GM19035 (cell line): ENCODE results near the gene ARHGEF6.

Experiments
- ATAC-seq: cut with Tn5 transposase; IDR thresholded peaks from one replicate; pipeline ENCODE4 v1.9.1; 2021; ENCODE audit not compliant: unreplicated experiment

The ARHGEF6 gene

GRCh38 chrX:136650811-136651210 is 129.9 kb downstream of the ARHGEF6 start:
- no peak for ATAC-seq

DNA sequence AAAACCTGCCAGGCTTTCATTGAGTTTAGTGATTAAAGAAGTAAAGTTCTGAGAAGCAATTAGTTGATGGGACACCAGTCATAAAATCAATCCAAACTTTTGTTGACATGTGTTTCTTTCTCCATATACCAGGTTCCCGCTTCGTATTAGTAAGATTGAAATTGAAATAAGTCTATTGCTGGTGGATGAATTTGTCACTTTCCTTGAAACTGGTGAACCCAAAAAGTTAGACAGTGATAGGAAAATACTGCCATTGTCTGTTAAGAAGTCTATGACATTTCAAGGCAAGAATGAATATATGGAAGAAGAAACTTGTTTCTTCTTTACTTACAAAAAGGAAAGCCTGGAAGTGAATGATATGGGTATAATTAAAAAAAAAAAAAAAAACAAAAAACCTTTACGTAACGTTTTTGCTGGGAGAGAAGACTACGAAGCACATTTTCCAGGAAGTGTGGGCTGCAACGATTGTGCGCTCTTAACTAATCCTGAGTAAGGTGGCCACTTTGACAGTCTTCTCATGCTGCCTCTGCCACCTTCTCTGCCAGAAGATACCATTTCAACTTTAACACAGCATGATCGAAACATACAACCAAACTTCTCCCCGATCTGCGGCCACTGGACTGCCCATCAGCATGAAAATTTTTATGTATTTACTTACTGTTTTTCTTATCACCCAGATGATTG is 132.9 kb downstream of the ARHGEF6 start, which contains the start of gene CD40LG:
TSS of gene CD40LG (plus strand) at position 482 of the 684 bp plus-strand sequence. CDS start at position 573, 91 bp downstream.
- ATAC-seq: no peak

GRCh38 chrX:136646602-136647239 is 134.0 kb downstream of the ARHGEF6 start:
- no peak for ATAC-seq

DNA sequence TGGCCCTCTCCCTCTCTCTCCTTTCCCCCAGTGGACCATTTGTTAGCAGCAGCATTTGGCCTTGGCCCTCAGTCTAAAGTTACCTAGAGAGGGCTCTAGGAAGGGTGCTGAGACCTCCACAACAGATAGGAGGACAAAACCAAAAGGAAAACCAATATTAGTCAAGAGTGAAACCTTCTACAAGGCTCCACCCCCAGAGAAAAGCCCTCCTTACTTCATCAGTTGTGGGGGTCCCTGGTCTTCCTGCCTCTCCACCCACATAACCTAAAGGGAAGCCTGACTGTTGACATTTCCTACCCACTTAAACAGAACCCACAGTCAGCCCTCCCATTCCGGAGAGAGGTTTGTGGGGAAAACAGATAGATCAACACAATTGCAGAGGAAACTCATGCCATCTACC is 137.5 kb downstream of the ARHGEF6 start:
- no peak for ATAC-seq

DNA sequence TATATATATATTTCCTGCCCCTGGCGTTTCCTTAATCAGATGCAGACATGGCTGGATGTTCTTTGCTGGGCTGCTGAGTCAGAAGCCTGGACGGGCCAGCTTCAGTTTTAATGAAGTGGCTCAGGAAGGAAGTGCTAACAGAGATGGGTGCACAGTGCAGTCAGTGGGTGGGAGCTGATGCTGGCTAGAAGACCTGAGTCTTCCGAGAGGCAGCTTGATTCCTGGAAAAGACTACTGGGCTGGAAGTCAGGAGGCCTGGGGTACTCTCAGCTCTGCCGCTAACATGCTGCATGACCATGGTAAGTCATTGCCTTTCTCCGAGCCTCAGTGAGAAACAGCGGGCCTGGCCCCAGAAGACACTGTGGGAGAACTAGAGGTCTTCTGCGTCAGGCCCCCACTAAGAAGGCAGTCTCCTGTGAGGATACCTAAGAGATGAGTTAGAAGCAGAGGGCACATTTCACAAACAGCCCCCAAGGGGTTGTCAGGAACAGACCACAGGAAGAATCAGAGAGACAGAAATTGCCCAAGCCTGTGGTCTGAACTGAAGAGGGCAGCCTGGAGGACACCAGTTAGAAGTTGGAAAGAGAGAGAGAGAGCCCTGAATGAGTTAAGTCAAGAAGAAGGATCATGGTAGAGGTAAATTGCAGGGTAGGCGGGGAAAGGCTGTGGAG is 141.1 kb downstream of the ARHGEF6 start:
- no peak for ATAC-seq

DNA sequence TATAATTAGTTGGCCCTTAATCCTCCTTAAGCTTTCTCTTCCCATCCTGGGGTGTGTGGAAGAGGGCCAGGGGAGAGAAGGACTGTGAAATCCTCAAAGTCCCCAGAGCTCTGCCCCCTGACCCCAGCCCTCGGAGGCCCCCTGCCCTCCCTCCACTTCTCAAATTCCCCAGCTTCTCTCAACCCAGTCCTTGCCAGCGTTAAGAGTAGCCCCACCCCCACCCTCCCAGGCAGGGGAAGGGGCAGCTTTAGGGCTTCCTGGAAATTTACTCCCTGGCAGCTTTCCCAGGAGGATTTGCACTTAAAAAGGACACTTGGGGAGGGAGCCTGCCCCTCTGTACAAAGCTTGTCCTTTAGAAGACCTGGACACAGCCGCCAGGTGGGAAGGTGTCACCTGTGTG is 144.6 kb downstream of the ARHGEF6 start:
- no peak for ATAC-seq

GRCh38 chrX:136635235-136635634 is 145.5 kb downstream of the ARHGEF6 start:
- no peak for ATAC-seq

DNA sequence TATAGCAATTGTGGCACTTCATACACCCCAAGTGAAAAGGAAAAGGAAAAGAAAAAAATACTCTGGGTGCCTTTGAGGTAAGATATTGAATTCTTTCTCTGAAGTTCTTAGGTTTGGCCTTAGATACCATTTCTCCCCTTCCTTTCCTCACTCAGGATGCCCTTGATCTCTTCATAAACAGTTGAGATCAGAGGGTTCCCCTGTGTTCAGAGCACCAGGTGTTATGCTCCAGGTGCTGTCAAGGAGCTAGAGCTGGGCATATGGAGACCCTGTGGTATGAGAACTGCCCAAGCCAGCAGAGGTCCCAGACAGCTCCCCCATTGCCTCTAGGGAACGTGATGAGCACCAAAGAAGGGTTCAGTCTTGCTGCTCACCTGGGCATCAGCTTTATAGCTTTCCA is 149.9 kb downstream of the ARHGEF6 start:
- no peak for ATAC-seq

- no peak for ATAC-seq
Measured at GRCh38 chrX:136629084-136629750, 151.5 kb downstream of the ARHGEF6 start.

DNA sequence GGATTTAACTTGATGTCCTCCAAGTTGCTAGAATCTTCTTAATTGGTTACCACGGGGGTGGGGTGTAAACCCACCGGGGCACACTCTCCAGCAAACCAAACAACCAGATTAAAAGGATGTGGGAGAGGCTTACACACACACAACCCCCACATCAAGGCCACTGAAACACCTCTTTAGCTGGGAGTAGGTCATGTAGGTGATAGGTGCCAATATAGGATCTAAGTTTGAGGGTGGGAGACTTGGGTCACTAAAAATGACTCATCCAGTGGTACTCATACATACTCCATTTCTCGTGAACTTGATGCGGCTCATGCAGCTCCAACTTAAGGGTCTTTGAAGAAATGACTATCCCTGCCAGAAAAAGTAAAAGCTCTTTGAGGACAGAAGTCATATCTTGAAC is 153.3 kb downstream of the ARHGEF6 start:
- no peak for ATAC-seq

- no peak for ATAC-seq
Measured at GRCh38 chrX:136626891-136627290, 153.8 kb downstream of the ARHGEF6 start.

DNA sequence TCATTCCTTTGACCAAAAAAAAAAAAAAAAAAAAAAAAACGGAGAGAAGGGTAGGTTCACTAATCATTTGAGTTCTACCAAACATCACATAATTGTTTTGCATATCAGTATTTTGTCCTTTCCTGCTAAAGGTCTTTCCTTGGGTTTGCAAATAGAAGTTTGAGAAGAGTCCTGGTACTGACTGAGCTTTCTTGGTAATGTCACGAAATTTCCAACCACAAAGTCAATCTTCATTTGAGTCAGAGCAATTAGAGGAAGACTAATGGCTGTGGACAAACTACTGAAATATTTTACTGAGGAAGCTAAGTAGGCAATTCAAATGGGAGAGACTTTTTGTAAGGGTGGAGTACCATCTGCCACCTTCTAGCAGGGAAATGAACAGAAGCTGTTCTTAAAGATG is 154.5 kb downstream of the ARHGEF6 start:
- no peak for ATAC-seq

GRCh38 chrX:136625246-136625645 is 155.5 kb downstream of the ARHGEF6 start:
- no peak for ATAC-seq

DNA sequence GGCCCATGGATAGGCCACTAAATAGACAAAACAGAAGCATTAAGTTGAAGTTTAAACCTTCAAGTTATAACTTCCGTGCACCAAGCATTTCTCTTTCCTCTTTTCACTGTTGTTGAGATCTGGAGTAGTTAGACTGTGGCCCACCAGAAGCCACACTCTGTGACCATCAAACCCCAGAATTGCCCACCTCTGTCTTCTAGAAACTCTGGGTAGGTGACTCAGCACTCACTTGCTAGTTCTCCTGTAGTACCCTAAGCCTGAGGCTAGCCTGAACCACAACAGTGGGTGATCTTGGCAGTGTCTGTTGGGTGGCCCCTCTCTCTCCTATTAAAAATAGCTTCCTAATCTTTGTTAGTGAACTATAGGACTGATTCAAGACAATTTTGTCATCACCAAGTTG is 157.3 kb downstream of the ARHGEF6 start:
- ATAC-seq: no peak

- no peak for ATAC-seq
Measured at GRCh38 chrX:136622568-136622967, 158.2 kb downstream of the ARHGEF6 start.

DNA sequence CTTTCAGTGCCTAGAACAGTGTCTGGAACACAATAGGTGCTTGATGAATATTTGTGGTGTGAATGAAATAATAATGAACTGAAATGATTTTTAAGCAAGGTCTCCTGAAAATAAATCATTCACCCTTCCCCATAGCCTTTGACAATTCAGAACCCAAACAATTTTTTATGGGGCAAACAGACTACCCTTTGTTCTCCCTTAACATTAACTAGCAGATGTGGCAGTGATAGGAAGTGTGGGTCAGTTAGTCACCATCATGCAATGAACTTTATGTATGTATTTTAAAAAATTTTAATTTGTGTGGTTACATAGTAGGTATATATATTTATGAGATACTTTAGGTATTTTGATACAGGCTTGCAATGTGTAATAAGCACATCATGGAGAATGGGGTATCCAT is 160.0 kb downstream of the ARHGEF6 start:
- ATAC-seq: no peak

GRCh38 chrX:136619899-136620505 is 160.7 kb downstream of the ARHGEF6 start:
- ATAC-seq: no peak

DNA sequence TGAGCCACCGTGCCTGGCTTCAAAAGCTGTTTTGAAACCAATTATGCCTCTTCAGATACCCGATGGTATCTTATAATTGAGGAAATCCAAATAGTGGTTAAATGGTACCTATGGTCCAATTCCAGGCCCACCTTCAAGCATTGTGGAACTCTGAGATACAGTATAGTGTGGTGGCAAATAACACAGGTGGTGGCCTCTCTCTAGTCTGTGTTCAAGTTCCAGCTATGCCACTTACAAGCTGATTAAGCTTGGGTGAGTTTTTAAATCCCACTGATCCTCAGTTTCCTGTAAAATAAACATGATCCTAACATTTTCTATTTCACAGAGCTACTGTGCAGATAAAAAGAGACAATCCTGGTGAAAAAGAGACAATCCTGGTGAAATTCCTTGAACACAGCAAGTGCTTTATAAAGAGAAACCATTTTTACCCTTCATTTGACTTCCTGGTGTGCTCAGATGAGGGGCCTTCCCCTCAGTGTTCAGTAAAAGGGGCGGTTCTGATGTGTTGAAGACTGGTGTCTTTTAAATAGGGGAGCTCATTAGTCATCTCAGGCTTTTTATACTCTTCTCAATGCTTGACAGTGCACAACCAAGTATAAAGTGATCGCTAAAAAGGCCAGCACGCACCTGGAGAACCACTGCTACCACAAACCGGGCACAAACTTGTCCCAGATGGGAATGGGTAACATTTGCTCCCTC is 163.6 kb downstream of the ARHGEF6 start:
- ATAC-seq: peak; percentile 97
